ENCODE results near the gene NT5DC1. TPM values are rescaled to one million over a fixed set of nuclear protein-coding genes. Genes with fewer than 3 reads are reported as not detected.

The NT5DC1 gene
- polyA plus RNA-seq, 1 donor from 2014 or later, result 1.3 TPM

- Histone ChIP-seq H3K27me3 (ENCODE audit: insufficient read depth, low read depth, low read length) (no peaks in the 10 kb centered on the region), H3K79me2 (replicated peaks; ENCODE audit: insufficient read depth, low read length) (no peaks in the 10 kb centered on the region), H3F3A (ENCODE audit: insufficient read depth, low read length, poor library complexity, severe bottlenecking) (no peaks in the 10 kb centered on the region)
Measured at GRCh38 chr6:116176596-116176995, 75.9 kb downstream of the NT5DC1 start.

GRCh38 chr6:116180375-116180774 lies 79.7 kb downstream of the NT5DC1 start:
- H3K4me3 ChIP-seq (ENCODE audit: low read length), result no peak overlapping the region
- no peak overlapping the region for H3K27ac ChIP-seq (ENCODE audit: low read length)
- no peaks in the 10 kb centered on the region for H4K20me1 ChIP-seq (ENCODE audit: insufficient read depth)
- no peaks in the 10 kb centered on the region for H3K79me2 ChIP-seq (replicated peaks; ENCODE audit: insufficient read depth, low read length)
- H3K9me3 ChIP-seq (ENCODE audit: low read length), result peaks cover 5% of the 10 kb centered on the region
- H3K9ac ChIP-seq (ENCODE audit: low read length), result no peak overlapping the region
- H2AFZ ChIP-seq (ENCODE audit: low read depth, low read length), result no peak overlapping the region
- no peaks in the 10 kb centered on the region for H3K36me3 ChIP-seq (ENCODE audit: insufficient read depth, low read length)
- H3K27me3 ChIP-seq (ENCODE audit: insufficient read depth, low read depth, low read length), result no peaks in the 10 kb centered on the region
- no peak overlapping the region for H3K4me2 ChIP-seq (ENCODE audit: low read length)
- H3K9me2 ChIP-seq (ENCODE audit: insufficient read depth, low read length), result no peaks in the 10 kb centered on the region
- H3F3A ChIP-seq (ENCODE audit: insufficient read depth, low read length, poor library complexity, severe bottlenecking), result no peaks in the 10 kb centered on the region
- TF ChIP-seq POLR2AphosphoS5 (IDR thresholded peaks at IDR 0.05), result no peak
- TF ChIP-seq EZH2 (IDR thresholded peaks at IDR 0.05; ENCODE audit: borderline replicate concordance, insufficient read depth, low read length, poor library complexity, severe bottlenecking), result no peak
- TF ChIP-seq TAF1 (IDR thresholded peaks at IDR 0.05; ENCODE audit: low read depth), result no peak
- no peak for TF ChIP-seq RAD21 (conservative IDR thresholded peaks at IDR 0.05)
- no peak for TF ChIP-seq SMC3 (conservative IDR thresholded peaks at IDR 0.05; ENCODE audit: poor library complexity)
- TF ChIP-seq CTCF (IDR thresholded peaks at IDR 0.05; ENCODE audit: poor library complexity, severe bottlenecking), result no peak
- TF ChIP-seq EP300 (conservative IDR thresholded peaks at IDR 0.05; ENCODE audit: poor library complexity, severe bottlenecking), result no peak
- no peak for TF ChIP-seq REST (IDR thresholded peaks at IDR 0.05; ENCODE audit: borderline replicate concordance)
- TF ChIP-seq MXI1 (conservative IDR thresholded peaks at IDR 0.05; ENCODE audit: poor library complexity, severe bottlenecking), result no peak

More at GRCh38 chr6:116176596-116176995, 75.9 kb downstream of the NT5DC1 start:
- no peak overlapping the region for H2AFZ ChIP-seq (ENCODE audit: low read depth, low read length)
- no peak for TF ChIP-seq CTCF (IDR thresholded peaks at IDR 0.05; ENCODE audit: poor library complexity, severe bottlenecking)
- no peak overlapping the region for H3K9ac ChIP-seq (ENCODE audit: low read length)
- H3K4me3 ChIP-seq (ENCODE audit: low read length), result no peak overlapping the region
- H3K27ac ChIP-seq (ENCODE audit: low read length), result no peak overlapping the region
- no peaks in the 10 kb centered on the region for H4K20me1 ChIP-seq (ENCODE audit: insufficient read depth)
- no peak overlapping the region for H3K4me2 ChIP-seq (ENCODE audit: low read length)
- no peaks in the 10 kb centered on the region for H3K9me2 ChIP-seq (ENCODE audit: insufficient read depth, low read length)
- no peaks in the 10 kb centered on the region for H3K36me3 ChIP-seq (ENCODE audit: insufficient read depth, low read length)
- peaks cover 5% of the 10 kb centered on the region for H3K9me3 ChIP-seq (ENCODE audit: low read length)
